ENCODE data around the gene MBP. TPM values are rescaled to one million over a fixed set of nuclear protein-coding genes. Genes with fewer than 3 reads are reported as not detected.

Gene MBP
- total and polyA plus RNA-seq, 2 donors (not counting 3 experiments of a cell fraction or from before 2014, with no cell fraction given), result 1.7 to 2.3 TPM

DNA sequence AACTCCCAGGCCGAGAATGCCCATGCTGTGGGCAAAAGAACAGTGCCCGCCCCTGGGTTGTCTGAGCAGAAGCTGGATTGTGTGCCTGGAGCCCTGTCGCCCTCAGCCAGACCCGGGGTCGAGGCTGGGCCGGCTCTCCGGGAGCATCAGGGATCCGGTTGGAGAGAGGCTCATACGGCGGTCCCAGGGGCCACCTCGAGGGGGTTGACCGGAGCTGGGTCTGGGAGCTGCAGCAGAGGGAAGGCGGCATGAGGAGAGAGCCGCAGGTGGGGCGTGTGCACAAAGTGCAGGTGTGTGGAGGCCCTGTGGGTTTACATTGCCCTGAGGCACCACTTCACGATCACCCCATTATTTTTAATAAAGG lies 39.5 kb downstream of the MBP start:
- Histone ChIP-seq H3K27ac (ENCODE audit: insufficient read depth, low read depth, low read length) (no peak overlapping the region), H3K4me3 (replicated peaks in 1 of 3; ENCODE audit: insufficient read depth in 1 of 3, low read depth in 1 of 3, low read length in 3 of 3) (no peak overlapping the region), H3K9ac (replicated peaks; ENCODE audit: extremely low read depth, insufficient read depth, low read length) (no peak overlapping the region), H4K20me1 (replicated peaks; ENCODE audit: control insufficient read depth, extremely low read depth, insufficient read depth, low read length) (no peaks in the 10 kb centered on the region), H3K4me1 (ENCODE audit: control insufficient read depth, extremely low read depth, insufficient read depth, low read length) (no peaks in the 10 kb centered on the region), H3K79me2 (ENCODE audit: control insufficient read depth, insufficient read depth, low read length) (no peaks in the 10 kb centered on the region), H2AFZ (ENCODE audit: low read depth, low read length) (no peak overlapping the region), H3K27me3 (ENCODE audit: control insufficient read depth in 2 of 2, insufficient read depth in 2 of 2, low read length in 2 of 2) (no peaks in the 10 kb centered on the region), H3K9me3 (replicated peaks; ENCODE audit: control insufficient read depth, insufficient read depth, low read length) (no peaks in the 10 kb centered on the region), H3K4me2 (ENCODE audit: insufficient read depth, low read length) (no peak overlapping the region), H3K9me1 (replicated peaks; ENCODE audit: control insufficient read depth, extremely low read depth, insufficient read depth, low read length) (no peaks in the 10 kb centered on the region), H3K36me3 (ENCODE audit: control insufficient read depth in 2 of 2, extremely low read depth in 1 of 2, insufficient read depth in 2 of 2, low read length in 2 of 2) (no peaks in the 10 kb centered on the region)
- TF ChIP-seq FOS (IDR thresholded peaks at IDR 0.05; ENCODE audit: borderline replicate concordance, insufficient read depth, low read length), result no peak
- no peak for TF ChIP-seq POLR2AphosphoS5 (IDR thresholded peaks at IDR 0.05; ENCODE audit: insufficient read depth, low read depth, low read length)
- TF ChIP-seq, protein P1, sequence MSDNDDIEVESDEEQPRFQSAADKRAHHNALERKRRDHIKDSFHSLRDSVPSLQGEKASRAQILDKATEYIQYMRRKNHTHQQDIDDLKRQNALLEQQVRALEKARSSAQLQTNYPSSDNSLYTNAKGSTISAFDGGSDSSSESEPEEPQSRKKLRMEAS (IDR thresholded peaks at IDR 0.05; ENCODE audit: insufficient read depth, insufficient read length), result no peak
- TF ChIP-seq, protein P2, sequence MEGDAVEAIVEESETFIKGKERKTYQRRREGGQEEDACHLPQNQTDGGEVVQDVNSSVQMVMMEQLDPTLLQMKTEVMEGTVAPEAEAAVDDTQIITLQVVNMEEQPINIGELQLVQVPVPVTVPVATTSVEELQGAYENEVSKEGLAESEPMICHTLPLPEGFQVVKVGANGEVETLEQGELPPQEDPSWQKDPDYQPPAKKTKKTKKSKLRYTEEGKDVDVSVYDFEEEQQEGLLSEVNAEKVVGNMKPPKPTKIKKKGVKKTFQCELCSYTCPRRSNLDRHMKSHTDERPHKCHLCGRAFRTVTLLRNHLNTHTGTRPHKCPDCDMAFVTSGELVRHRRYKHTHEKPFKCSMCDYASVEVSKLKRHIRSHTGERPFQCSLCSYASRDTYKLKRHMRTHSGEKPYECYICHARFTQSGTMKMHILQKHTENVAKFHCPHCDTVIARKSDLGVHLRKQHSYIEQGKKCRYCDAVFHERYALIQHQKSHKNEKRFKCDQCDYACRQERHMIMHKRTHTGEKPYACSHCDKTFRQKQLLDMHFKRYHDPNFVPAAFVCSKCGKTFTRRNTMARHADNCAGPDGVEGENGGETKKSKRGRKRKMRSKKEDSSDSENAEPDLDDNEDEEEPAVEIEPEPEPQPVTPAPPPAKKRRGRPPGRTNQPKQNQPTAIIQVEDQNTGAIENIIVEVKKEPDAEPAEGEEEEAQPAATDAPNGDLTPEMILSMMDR (IDR thresholded peaks at IDR 0.05; ENCODE audit: extremely low read depth in 1 of 2, insufficient read depth in 1 of 2, low read depth in 1 of 2, low read length in 2 of 2), result no peak
- no peak for TF ChIP-seq MYC (IDR thresholded peaks at IDR 0.05; ENCODE audit: low read depth, low read length)
- TF ChIP-seq JUN (IDR thresholded peaks at IDR 0.05; ENCODE audit: borderline replicate concordance, insufficient read depth, insufficient read length, low read depth), result no peak
- no peak for TF ChIP-seq GATA2 (IDR thresholded peaks at IDR 0.05; ENCODE audit: insufficient read depth, insufficient read length, low read depth, low read length)
- no peak for TF ChIP-seq EZH2 (IDR thresholded peaks at IDR 0.05; ENCODE audit: borderline replicate concordance, low read depth, low read length, severe bottlenecking)
- no peak for TF ChIP-seq POLR2A (IDR thresholded peaks at IDR 0.05; ENCODE audit: low read depth, low read length)
- dilution Hi-C loops (cut with MboI; ENCODE audit: extremely low pct_ligation_motif_present, low sequenced_read_pairs) (no loop called here), intact Hi-C loops (cut with micrococcal nuclease) (no loop called here)
- no peak for FAIRE-seq
- ChIA-PET POLR2A (no interaction called here), CTCF (no interaction called here)
- no TSS peak for BruUV-seq (replicated peaks)
- DNase-seq (ENCODE audit: low read depth, low spot score), result no peak

Measured in endothelial cell of umbilical vein (primary cell).